ENCODE measurements around the gene AP1M2.
"Not testable (repeated sequence)": the region's sequence is repeated elsewhere in the genome, so short reads cannot be mapped to it uniquely, and the experiment has no call there.

Gene AP1M2

DNA sequence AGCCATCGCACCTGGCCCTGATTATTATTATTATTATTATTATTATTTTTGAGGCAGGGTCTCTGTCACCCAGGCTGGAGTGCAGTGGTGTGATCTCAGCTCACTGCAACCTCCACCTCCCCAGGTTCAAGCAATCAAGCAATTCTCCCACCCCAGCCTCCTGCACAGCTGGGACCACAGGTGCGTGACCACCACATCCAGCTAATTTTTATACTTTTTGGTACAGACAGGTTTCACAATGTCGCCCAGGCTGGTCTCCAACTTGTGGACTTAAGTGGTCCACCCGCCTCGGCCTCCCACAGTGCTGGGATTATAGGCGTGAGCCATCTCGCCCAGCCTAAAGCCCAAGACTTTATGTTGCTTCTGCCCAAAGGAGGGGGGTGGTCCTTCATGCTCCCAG lies 6.0 kb upstream of the AP1M2 start:
- Histone ChIP-seq H3K9ac (peak overlapping the region in 3 of 11 experiments; percentile 23 to 57 (median 38); a peak in 4 of 22 replicates), H3K9me3 (replicated peaks in 1 of 11) (no peaks in the 10 kb centered on the region), H3K36me3 (no peaks in the 10 kb centered on the region), H3K4me2 (peak overlapping the region; percentile 57 to 77 (median 72)), H3K27ac (peak overlapping the region in 10 of 11 experiments; percentile 45 to 70 (median 62); a peak in 17 of 22 replicates), H3K4me3 (no peak overlapping the region), H4K20me1 (no peaks in the 10 kb centered on the region), H3K4me1 (peaks cover 40 to 65% (median 58%) of the 10 kb centered on the region in 10 experiments), H3K27me3 (no peaks in the 10 kb centered on the region)
- no peak for TF ChIP-seq Cebpa-rat (IDR thresholded peaks at IDR 0.05)

- TF ChIP-seq Cebpa-rat (IDR thresholded peaks at IDR 0.05): no peak
- H3K9ac ChIP-seq: no peak overlapping the region
- H3K27me3 ChIP-seq: no peaks in the 10 kb centered on the region
- peaks cover 7 to 35% (median 31%) of the 10 kb centered on the region in 10 experiments; a peak in 19 of 20 replicates for H3K4me1 ChIP-seq
- H3K27ac ChIP-seq: no peak overlapping the region
- H3K36me3 ChIP-seq: no peaks in the 10 kb centered on the region
- H3K4me2 ChIP-seq: no peak overlapping the region
- H3K9me3 ChIP-seq (replicated peaks in 1 of 11): no peaks in the 10 kb centered on the region
- no peaks in the 10 kb centered on the region for H4K20me1 ChIP-seq
- H3K4me3 ChIP-seq: no peak overlapping the region
Measured at GRCh38 chr19:10587839-10588150, 683 bp upstream of the AP1M2 start.

GRCh38 chr19:10586396-10586795 lies 716 bp downstream of the AP1M2 start:
- H3K4me3 ChIP-seq: no peak overlapping the region

DNA sequence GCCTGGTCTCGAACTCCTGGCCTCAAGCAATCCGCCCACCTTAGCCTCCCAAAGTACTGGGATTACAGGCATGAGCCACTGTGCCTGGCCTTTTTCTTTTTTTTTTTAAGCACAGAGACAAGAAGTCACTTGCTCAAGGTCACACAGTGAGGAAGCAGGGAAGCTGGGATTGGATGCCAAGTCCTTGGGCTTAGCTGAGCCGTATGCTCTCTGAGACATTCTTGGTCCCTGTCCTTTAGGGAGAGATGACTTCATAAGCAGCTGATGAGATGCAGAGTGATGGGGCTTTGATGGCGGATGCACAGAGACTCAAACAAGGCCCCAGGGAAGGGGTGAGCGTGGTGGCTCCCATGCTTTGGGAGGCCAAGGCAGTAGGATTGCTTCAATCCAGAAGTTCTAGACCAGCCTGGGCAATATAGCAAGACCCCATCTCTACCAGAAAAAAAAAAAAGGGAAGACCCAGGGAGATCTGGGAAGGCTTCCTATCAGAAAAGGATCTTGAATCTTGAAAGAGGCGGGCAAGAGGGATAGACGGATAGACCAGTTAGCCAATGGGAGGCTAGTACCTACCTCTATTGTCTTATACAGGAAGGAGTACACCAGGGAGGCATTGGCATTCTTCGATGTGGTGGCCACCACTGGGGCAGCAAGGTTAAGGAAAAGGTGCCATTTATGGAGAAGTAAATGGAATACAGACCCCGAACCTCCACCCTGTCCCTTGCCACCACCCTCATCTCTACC lies 3.9 kb downstream of the AP1M2 start:
- peak overlapping the region in 4 of 11 experiments; percentile 54 to 76 (median 68); a peak in 4 of 22 replicates for H3K4me2 ChIP-seq
- TF ChIP-seq Cebpa-rat (IDR thresholded peaks at IDR 0.05): no peak
- no peaks in the 10 kb centered on the region for H4K20me1 ChIP-seq

More at GRCh38 chr19:10586396-10586795, 716 bp downstream of the AP1M2 start:
- H3K9me3 ChIP-seq (replicated peaks in 1 of 11): no peaks in the 10 kb centered on the region
- no peaks in the 10 kb centered on the region for H3K27me3 ChIP-seq
- no peak for TF ChIP-seq Cebpa-rat (IDR thresholded peaks at IDR 0.05)
- H3K4me1 ChIP-seq: peaks cover 7 to 28% (median 23%) of the 10 kb centered on the region in 10 experiments; a peak in 19 of 20 replicates
- H3K4me2 ChIP-seq: no peak overlapping the region
- H3K36me3 ChIP-seq: no peaks in the 10 kb centered on the region
- H4K20me1 ChIP-seq: no peaks in the 10 kb centered on the region
- no peak overlapping the region for H3K27ac ChIP-seq
- H3K9ac ChIP-seq: no peak overlapping the region

DNA sequence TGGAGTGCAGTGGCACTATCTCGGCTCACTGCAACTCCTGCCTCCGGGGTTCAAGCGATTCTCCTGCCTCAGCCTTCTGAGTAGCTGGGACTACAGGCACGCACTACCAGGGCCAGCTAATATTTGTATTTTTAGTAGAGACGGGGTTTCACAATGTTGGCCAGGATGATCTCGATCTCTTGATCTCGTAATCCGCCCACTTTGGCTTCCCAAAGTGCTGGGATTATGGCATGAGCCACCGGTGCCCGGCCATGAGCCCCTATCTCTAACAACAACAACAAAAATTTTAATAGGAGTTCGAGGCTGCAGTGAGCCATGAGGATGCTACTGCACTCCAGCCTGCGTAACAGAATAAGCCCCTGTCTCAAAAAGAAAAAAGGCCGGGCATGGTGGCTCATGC lies 5.0 kb downstream of the AP1M2 start:
- Histone ChIP-seq H3K27me3 (no peaks in the 10 kb centered on the region), H3K4me1 (peaks cover 7 to 32% (median 23%) of the 10 kb centered on the region in 10 experiments; a peak in 19 of 20 replicates), H3K9ac (no peak overlapping the region), H3K27ac (no peak overlapping the region), H3K36me3 (no peaks in the 10 kb centered on the region), H3K4me2 (no peak overlapping the region; a peak in 1 of 22 replicates), H4K20me1 (no peaks in the 10 kb centered on the region), H3K9me3 (replicated peaks in 1 of 11) (no peaks in the 10 kb centered on the region), H3K4me3 (no peak overlapping the region)
- TF ChIP-seq Cebpa-rat (IDR thresholded peaks at IDR 0.05): no peak

More for the DNA sequence above, 3.9 kb downstream of the AP1M2 start:
- Histone ChIP-seq H3K9me3 (replicated peaks in 1 of 11) (no peaks in the 10 kb centered on the region), H3K4me1 (peaks cover 7 to 32% (median 23%) of the 10 kb centered on the region in 10 experiments; a peak in 19 of 20 replicates), H3K4me3 (no peak overlapping the region), H3K27me3 (no peaks in the 10 kb centered on the region), H3K36me3 (no peaks in the 10 kb centered on the region), H3K27ac (peak overlapping the region in 3 of 11 experiments; percentile 38 to 57 (median 41); a peak in 4 of 22 replicates), H3K9ac (no peak overlapping the region)

DNA sequence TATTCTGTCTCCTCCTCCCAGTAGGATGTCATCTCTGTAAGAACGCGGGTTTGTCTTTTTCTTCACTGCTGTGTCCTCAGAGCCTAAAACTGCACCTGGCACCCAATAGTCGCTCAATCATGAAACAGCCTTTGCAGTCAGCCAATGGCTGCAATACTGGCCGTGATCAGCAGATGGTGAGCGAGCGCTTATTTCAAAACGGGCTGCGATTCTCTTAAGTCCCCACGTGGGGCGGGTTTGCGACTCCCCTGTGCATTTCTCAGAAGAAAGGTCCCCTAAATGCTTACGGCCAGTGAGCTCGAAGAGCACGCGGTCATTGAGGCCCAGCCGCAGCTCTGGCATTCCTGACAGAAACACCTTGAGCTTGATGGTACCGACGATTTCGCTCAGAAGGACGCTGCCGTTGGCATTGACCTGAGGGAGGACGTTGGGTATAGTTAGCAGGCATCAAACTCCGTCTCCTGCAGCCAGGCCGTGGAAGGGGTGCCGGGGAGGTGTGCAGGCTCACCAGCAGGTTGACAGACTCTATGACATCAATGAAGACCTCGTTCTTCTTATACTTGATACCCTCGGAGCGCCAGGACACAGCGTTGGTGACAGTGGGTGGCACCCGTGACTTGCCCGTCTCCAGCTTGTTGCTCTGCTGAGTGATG lies 6.0 kb downstream of the AP1M2 start:
- Histone ChIP-seq H3K4me3 (no peak overlapping the region), H3K4me2 (peak overlapping the region in 10 of 11 experiments; percentile 32 to 93 (median 46); a peak in 15 of 22 replicates), H3K9ac (peak overlapping the region in 3 of 11 experiments; percentile 31 to 39 (median 38); a peak in 3 of 22 replicates)

GRCh38 chr19:10577951-10578350 lies 9.2 kb downstream of the AP1M2 start:
- H3K36me3 ChIP-seq: no peaks in the 10 kb centered on the region
- TF ChIP-seq Cebpa-rat (IDR thresholded peaks at IDR 0.05): no peak
- H3K9me3 ChIP-seq (replicated peaks in 1 of 11): no peaks in the 10 kb centered on the region
- H3K27me3 ChIP-seq: no peaks in the 10 kb centered on the region
- peak overlapping the region in 1 of 11 experiments; percentile 12; a peak in 1 of 22 replicates for H3K9ac ChIP-seq
- H3K4me3 ChIP-seq: no peak overlapping the region
- no peak overlapping the region for H3K4me2 ChIP-seq
- H3K4me1 ChIP-seq: peaks cover 0 to 6% (median 2%) of the 10 kb centered on the region in 10 experiments; a peak in 7 of 20 replicates
- no peaks in the 10 kb centered on the region for H4K20me1 ChIP-seq
- H3K27ac ChIP-seq: no peak overlapping the region

More for the DNA sequence above, 6.0 kb downstream of the AP1M2 start:
- no peaks in the 10 kb centered on the region for H3K9me3 ChIP-seq (replicated peaks in 1 of 11)
- peaks cover 7 to 32% (median 23%) of the 10 kb centered on the region in 10 experiments; a peak in 19 of 20 replicates for H3K4me1 ChIP-seq
- H3K27ac ChIP-seq: no peak overlapping the region
- no peaks in the 10 kb centered on the region for H3K27me3 ChIP-seq
- no peaks in the 10 kb centered on the region for H3K36me3 ChIP-seq
- no peaks in the 10 kb centered on the region for H4K20me1 ChIP-seq
- TF ChIP-seq Cebpa-rat (IDR thresholded peaks at IDR 0.05): no peak

GRCh38 chr19:10575011-10575716 lies 11.9 kb downstream of the AP1M2 start:
- Histone ChIP-seq H3K4me2 (no peak overlapping the region), H3K36me3 (no peaks in the 10 kb centered on the region), H3K4me3 (no peak overlapping the region), H3K9me3 (replicated peaks in 1 of 11) (no peaks in the 10 kb centered on the region), H3K27ac (no peak overlapping the region), H4K20me1 (no peaks in the 10 kb centered on the region), H3K27me3 (no peaks in the 10 kb centered on the region), H3K9ac (no peak overlapping the region), H3K4me1 (peaks cover 3 to 12% (median 6%) of the 10 kb centered on the region in 10 experiments; a peak in 16 of 20 replicates)
- TF ChIP-seq Cebpa-rat (IDR thresholded peaks at IDR 0.05): no peak

DNA sequence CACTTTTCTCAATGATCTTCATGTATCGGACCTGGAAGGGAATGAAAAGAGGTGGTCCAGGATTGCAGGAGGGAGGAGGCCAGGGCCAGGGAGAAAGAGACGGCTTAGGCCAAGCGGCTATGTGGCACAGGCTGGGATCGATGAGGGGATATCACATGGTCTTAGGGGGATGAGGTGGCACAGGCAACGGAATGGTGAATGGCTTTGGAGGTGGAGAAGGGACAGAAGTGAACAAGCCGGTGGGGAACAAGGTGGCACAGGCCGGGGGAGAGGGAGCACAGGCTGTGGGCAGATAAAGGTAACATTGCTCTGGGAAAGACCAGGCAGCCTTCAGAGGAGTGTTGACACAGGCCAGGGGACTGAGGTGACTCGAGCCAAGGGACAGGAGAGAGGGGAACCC lies 12.7 kb downstream of the AP1M2 start:
- Histone ChIP-seq H3K4me3 (no peak overlapping the region), H3K4me1 (peaks cover 10 to 19% (median 13%) of the 10 kb centered on the region in 10 experiments), H3K27me3 (no peaks in the 10 kb centered on the region), H3K9me3 (replicated peaks in 1 of 11) (no peaks in the 10 kb centered on the region), H3K27ac (peak overlapping the region in 1 of 11 experiments; percentile 1; a peak in 1 of 22 replicates), H4K20me1 (no peaks in the 10 kb centered on the region), H3K9ac (no peak overlapping the region), H3K36me3 (no peaks in the 10 kb centered on the region), H3K4me2 (no peak overlapping the region)
- TF ChIP-seq Cebpa-rat (IDR thresholded peaks at IDR 0.05): no peak

DNA sequence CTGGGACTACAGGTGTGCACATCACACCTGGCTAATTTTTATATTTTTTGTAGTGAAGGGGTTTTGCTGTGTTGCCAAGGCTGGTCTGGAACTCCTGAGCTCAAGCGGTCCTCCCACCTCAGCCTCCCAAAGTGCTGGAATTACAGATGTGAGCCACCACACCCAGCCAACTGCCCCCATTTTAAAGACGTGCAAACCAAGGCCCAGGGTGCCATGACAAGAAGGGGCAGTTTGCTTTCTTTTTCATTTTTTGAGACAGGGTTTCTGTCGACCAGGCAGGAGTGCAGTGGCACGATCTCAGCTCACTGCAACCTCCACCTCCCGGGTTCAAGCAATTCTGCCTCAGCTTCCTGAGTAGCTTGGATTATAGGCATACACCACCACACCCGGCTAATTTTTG lies 13.3 kb downstream of the AP1M2 start:
- H3K9ac ChIP-seq; H3K27me3 ChIP-seq; H3K4me2 ChIP-seq; H3K36me3 ChIP-seq; H3K4me3 ChIP-seq; H3K27ac ChIP-seq; H3K9me3 ChIP-seq (replicated peaks in 1 of 11); H4K20me1 ChIP-seq: not testable (repeated sequence)
- H3K4me1 ChIP-seq: peaks cover 12 to 22% (median 16%) of the 10 kb centered on the region in 10 experiments
